ENCODE results near the gene TCHP.
A peak's percentile ranks its signal among the peaks of the same experiment; 100 is the strongest.
"Not testable (repeated sequence)": the region's sequence is repeated elsewhere in the genome, so short reads cannot be mapped to it uniquely, and the experiment has no call there.

The TCHP gene, protein sequence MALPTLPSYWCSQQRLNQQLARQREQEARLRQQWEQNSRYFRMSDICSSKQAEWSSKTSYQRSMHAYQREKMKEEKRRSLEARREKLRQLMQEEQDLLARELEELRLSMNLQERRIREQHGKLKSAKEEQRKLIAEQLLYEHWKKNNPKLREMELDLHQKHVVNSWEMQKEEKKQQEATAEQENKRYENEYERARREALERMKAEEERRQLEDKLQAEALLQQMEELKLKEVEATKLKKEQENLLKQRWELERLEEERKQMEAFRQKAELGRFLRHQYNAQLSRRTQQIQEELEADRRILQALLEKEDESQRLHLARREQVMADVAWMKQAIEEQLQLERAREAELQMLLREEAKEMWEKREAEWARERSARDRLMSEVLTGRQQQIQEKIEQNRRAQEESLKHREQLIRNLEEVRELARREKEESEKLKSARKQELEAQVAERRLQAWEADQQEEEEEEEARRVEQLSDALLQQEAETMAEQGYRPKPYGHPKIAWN
- total RNA-seq: 30.4 to 45.7 reads per million in 2 donors

DNA sequence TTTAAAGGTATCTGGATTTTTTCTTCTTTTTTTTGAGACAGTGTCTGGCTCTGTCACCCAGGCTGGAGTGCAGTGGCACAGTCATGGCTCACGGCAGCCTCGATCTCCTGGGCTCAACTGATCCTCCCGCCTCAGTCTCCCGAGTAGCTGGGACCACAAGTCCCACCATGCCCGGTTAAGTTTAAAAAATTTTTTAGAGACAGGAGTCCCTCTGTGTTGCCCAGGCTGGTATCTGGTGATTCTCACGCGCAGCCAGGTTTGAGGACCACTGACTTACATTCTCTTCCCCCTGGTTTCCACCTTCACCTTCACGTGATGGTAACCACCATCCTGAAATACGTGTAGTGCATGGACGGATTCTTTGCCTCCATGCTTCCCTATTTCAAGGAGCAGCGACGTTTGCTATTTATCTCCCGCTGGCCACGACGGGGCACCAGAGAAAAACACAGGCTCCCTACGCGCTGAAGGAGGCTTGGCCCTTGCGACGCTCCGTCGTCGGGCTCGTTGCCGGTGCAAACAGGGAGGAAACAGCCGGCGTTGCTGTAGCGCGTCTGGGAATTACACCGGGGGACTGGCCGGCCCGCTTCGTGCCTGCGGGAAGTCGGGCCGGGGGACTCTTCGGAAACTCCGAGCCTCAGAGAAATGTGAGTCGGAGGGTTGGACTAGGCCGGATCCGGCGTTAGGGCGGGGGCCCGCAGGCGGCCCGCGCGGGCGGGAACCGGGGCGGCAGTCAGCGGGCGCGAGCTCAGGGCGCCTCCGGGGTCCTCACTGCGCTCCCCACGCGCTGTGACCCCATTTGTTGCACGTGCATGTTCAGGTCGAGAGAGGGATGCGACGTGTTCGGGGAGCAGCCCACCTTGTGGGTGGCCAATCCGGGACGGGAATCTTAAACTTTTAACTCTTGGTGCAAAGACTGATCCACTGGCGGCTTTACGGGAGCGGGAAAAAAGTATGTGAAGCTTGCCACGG lies at the start of gene TCHP:
Gene TCHP (plus strand): TSS at position 492 of the 969 bp plus-strand sequence. CDS start 2,753 bp downstream, outside the sequence.
- peak; percentile 61 for DNase-seq

DNA sequence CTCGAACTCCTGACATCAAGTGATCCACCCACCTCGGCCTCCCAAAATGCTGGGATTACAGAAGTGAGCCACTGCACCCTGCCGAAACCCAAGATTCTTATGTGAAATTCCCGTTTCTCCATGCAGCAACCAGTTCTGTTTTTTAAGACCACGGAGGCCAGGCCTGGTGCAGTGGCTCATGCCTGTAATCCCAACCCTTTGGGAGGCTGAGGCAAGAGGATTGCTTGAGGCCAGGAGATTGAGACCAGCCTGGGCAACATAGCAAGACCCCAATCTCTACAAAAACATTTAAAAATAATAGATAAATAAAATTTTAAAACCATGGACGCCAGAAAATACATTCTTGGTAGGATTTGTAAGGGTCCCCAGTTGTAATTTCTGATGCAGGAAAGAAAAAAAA lies 49.6 kb upstream of the TCHP start:
- DNase-seq: not testable (repeated sequence)

DNA sequence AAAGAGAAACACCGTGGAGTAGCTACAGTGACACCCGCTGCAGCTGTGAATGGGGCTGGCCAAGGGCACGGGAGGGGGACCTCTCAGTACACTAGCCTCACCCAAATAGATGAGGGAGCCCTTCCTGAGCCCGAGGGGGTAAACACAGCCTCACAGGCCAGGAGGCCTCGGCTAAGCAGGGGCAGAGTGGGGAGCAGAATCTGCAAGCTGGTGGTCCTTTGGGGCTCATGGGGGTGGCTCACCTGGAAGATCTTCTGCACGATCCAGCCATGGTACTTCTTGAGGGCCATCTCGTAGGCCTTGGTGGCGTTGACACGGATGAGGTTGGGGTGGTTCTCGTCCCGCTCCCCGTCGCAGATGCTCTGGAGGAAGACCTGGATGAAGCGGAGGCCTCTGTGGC lies 44.7 kb upstream of the TCHP start:
- DNase-seq: no peak

DNA sequence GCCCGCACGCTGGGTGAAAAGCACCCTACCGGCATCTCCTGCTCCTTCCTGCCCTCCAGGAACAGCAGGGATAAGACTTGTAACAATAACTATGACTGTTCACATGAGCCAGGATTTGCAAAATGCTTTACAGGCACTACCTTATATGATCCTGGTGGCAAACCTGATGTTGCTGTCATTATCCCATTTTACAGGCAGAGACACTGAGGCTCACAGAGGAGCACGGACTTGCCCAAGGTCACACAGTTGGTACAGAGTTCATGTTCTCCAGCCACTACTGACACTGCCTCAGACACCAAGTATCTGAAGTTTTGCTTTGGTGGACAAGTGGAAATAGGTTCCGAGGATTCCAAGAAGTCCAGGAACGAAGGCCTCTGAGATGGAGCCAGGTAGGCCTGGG lies 42.4 kb upstream of the TCHP start:
- DNase-seq: no peak

DNA sequence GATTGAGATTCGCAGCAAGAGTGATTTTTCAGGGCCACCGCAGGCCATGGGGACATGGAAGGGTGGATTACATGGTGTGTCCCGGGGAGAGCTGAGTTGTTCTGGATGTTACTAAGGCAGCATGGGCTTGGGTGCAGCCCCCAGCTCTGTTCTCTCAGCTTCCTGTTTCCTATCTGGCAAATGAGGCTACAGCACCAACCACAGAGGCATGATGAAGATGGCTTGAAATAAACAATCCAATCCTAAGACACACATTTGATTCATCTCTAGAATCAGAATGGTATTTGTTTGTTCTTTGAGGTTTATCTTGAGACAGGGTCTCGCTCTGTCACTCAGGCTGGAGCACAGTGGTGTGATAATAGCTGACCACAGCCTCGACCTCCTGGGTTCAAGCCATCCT lies 41.3 kb upstream of the TCHP start:
- DNase-seq: no peak

DNA sequence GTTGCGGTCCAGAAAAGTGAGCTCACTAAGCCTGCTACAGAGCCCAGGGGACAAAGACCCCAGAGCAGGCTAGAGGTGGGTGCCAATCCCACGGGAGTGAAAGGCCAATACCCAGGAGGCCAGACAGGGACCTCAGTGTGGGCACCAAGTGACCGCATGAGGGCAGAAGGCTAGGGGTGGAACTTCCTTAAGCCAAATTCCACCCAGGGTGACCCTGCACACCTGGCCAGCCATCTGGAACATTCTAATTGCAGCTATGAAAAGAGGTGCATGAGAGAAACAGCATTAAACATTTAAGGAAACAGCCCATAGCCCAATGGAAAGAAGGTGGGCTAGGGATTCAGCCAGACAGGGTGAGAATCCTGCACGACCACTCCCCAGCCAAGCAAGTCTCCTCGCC lies 39.1 kb upstream of the TCHP start:
- no peak for DNase-seq

DNA sequence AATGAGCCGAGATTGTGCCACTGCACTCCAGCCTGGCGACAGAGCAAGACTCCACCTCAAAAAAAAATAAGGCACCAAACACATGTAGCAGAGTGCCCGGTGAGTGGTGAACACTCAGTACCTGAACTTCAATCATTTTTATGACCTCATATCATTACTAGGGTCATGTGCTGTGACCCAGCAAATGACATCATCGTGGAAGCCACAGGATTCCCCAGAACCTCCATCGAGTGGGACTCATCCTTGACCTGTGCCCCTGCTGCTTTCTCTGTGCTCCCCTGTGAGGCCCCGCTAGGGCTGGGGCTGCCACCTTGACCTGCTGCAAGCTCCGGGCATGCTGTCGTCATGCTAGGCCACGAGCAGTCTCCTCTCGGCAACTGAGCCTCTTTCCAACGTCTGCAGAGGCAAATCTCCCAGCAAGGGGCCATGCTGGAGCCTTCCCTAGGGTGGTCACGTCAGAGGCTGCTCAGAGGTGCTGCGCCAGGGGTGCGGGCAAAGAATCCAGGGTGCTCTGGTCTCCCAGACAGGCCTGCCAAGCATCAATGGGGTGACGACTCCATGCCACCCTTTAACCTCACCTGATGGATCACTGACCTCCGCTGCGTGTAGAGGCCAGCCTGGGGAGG lies 38.3 kb upstream of the TCHP start:
- DNase-seq: no peak

DNA sequence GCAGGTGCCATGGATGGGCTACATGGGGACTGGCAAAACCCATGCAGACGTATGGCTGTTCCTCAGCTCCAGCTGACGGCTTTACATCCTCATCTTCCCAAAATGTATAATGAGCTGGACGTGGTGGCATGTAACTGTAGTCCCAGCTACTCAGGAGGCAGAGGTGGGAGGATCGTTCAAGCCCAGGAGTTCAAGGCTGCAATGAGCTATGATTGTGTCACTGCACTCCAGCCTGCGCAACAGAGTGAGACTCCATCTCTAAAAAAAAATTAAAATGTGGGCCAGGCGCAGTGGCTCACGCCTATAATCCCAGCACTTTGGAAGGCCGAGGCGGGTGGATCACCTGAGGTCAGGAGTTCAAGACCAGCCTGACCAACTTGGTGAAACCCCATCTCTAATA lies 37.6 kb upstream of the TCHP start:
- not testable (repeated sequence) for DNase-seq

DNA sequence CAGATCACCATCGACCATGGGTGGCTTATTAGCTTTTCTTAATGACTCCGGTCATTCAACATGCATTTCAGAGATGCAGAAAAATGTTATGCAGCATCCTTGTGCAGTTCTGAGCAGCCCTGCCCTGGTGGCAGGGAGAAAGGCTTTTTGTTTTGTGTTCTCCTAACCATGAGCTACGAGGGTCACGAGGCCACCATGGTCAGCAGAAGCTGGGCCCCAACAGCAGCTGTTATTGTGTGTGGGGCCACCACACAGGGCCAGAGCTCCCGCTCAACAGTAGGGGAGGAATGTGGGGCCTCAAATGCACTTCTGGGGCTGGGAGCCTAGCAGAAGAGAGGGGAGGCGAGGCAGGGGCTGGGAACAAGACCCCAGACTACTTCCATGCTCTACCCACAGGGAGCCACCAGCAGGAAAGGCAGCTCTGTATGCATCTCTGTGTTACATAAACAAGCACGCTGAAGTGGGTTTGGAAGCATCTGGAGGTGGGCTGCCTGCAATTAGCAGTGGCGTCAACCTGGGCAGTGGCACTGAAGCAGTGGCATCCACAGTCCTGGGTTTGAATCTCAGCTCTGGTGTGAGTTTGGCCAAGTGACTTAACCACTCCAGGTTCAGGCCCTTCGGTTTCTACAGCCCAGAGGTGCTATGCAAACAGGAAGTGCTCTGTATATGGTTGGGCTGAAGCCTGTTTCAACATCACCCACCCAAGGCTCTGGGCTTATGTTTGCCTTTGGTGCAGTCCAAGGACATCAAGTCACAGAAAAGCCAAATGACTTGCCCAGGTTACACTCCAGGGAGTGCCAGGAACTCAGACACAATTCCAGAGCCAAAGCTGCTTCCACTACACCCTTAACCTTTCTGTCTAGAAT lies 36.0 kb upstream of the TCHP start:
- no peak for DNase-seq

DNA sequence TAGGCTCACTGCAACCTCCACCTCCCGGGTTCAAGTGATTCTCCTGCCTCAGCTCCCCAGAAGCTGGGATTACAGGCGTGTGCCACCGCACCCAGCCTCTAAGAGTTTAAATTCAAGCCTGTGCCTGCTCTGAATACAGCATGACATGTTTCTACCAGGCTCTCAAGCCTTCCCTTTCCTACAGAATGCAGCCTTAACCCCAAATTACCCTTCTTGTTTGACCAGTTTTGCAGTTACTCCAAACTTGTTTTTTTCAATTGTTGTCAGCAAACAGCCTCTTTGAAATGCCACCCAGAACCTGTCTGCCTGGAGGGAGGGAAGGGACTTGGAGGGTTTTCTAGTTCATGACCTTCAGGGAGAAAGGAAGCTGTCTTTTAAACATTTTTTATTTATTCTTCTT lies 35.2 kb upstream of the TCHP start:
- DNase-seq: no peak

DNA sequence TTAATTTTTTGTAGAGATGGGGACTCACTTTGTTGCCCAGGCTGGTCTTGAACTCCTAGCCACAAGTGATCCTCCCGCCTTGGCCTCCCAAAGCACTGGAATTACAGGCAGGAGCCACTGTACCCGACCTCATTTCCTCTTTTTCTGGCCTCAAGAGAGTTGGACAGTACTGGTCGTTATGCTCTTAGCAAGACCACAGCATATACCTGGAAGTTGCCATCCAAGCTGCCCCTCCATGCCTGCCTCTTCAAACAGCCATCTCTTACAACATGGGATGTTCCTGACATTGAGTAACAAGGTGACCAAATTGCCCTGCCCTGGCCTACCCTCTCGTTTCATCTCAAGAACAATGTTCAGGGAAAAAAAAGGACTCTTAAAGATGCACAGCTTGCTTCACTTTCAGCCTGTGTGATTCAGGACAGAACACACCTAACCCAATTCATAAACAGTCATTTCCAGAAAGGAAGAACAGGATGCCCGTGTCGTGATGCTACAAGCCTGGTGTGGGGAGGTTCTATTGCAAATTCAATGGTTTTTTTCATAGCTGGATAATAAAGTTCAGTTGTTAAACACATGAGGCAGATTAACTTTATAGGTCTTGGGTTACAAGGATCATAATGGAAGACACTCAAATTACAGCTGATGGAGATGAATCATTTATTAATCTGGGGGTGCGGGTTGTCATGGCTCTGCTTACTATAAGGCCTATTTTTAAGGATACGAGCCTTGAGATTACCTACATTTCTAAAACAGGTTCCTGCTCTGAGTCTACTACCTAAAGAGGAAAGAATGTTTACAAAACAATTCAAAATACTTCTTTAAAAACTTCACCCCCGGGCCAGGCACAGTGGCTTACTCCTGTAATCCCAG lies 31.7 kb upstream of the TCHP start:
- DNase-seq: no peak

DNA sequence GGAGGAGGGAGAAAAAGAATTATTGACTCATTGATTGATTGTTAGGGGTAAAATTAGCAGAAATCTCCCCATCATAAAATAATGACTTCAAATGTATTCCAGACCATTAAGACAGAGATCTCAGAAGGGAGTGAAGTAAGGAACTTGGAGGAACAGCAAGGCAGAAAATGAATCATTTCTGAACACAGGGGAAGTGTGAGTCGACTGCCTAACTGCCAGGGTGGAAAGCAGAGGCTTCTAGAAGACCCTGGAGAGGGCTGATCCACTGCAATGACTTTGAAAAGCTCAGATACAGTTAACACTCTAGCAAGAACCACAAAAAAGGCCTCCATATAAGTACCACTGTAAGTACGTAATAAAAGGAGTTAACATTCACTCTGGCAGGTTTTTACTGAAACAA lies 29.4 kb upstream of the TCHP start:
- no peak for DNase-seq

DNA sequence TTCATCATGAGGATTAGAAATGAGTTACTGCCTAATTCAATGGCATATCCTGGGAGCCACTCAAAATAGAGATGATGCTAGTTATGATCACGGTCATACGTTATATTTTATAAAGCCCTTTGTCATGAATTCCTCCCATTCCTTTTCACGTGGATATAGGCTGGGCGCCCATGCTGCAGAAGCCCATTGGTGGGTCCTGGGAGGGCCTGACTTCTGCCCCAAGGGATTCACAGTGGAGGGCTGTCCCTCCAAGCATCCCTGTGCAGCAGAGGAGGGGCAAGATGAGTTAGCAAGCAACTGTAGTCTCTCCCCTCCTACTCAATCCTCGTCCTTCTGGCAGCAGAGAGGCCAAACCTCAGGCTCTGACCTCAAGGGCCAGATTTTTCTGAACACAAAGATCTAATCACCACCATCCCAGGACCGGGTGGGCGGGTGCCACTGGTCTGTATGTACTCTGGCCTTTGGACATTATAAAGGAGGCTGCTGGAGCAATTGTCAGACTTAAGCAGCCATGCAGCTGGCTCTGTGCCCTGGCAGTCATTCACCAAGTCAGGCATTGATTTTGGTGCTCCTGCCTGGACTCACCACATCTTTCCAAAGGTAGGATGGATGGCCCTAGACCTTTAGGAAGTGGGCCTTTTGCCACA lies 28.3 kb upstream of the TCHP start:
- DNase-seq: no peak

DNA sequence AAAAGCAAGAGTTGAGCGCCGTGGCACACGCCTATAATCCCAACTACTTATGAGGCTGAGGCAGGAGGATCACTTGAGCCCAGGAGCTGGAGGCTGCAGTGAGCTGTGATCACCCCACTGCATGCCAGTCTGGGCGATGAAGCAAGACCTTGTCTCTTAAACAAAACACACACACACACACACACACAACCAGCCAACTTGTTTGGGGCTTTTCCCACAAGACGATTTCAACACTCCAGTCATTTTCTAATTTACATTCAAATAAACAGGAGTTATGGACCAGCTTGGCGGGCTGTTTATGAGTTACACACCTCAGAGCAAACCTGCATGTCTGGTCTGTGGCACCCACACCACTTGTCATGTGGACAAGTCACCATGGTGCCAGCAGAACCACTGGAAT lies 26.4 kb upstream of the TCHP start:
- no peak for DNase-seq

DNA sequence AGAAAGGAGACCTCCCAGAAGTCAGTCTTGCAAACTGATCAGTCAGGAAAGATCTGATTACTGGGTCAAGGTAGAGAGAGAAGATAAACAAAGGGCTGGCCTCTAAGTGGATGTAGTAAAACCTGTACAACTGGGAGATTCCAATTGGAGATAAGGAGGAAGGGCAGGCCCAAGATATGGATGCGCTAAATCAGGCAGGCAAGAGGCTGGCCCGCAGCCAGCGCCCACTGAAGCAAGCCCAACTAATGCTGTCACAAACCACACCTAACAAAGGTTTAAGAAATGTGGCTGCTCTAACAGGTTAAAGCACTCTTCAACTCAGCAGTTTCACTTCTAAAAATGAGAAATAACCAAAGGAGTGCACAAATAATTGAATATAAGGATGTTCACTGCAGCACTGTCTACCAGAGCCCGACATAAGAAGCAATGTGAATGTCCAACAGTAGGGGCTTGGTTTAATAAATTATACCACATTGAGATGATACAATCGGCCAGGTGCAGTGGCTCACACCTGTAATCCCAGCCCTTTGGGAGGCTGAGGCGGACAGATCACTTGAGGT lies 24.4 kb upstream of the TCHP start:
- DNase-seq: no peak

DNA sequence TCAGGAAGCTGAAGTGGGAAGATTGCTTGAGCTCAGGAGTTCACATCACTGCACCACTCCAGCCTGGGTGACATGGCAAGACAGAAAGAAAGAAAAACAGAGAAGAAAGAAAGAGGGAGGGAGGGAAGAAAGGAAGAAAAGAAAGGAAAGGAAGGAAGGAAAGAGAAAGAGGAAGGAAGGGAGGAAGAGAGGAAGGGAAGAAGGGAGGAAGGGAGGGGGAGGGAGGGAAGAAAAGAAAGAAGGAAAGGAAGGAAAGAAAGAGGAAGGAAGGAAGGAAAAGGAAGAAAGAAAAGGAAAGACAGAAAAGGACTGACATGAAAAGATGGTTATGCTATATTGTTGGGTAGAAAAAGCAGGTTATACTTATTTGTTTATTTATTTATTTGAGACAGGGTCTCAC lies 23.7 kb upstream of the TCHP start:
- DNase-seq: no peak

DNA sequence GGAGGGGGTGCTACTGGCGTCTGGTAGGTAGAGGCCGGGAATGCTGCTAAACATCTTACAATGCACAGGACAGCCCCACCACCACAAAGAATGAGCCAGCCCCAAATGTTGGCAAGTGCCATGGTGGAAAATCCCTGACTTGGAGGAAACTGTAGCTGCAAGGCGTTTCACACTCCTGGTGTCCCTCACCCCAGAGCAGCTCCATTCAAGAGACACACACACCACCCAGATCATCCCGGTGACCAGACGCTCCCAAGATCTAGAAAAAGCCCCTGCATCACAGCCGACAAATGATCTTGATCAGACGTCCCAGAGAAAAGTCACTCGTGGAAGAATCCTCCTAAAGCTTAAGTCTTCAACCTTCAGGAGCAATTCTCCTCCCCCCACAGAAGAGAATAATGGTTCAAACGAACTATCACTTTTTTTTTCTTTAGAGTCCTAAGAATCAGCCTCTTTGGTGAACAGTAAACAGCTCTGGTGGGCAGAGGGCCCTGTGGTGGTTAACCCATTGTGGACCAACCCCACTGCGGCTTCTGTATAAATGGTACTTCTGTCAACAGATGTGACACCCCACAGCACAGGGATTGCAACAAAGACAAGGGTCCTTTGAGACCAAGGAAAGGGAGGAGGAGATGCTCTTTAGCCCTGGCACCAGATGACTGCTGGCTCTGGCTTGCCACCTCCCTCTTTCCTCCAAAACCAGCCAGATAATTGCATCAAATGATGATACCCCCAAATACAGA lies 22.4 kb upstream of the TCHP start:
- DNase-seq: no peak

DNA sequence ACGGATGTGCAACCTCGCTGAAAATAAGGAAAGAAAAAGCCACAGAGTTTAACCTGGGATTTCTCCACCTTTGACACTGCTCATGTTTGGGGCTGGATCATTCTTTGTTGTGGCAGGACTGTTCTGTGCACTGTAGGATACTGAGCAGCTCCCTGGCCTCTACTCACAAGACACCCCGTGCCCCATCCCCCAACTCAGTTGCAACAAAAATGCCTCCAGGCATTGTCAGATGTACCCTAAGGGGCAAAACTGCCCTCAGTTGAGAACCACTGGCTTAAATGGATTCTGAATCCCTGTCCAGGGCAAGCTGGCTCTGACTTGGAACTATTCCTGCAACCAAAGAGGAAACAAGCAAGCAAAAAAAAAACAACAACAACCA lies 21.8 kb upstream of the TCHP start:
- DNase-seq: no peak

DNA sequence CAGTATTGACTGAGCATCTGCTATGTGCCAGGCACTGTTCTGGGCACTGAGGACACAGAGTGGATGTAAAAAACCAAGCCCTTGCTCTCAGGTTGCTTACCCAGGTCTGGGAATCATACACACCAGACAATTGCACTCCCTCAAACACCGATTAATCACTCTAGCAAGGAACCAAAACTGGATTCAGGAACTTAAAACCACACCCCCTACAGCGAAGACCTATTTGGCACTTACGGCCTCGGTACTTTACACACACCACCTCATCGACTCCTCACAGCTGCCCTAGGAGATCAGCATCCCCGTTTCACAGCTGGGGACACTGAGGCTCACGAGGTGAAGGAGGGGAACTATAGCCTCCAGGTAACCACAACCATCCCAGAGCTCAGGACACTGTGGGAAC lies 21.3 kb upstream of the TCHP start:
- no peak for DNase-seq

Measured in T-helper 9 cell (primary cell).